Endodermal cell (in vitro differentiated cells): ENCODE measurements around the gene IZUMO1. TPM values are rescaled to one million over a fixed set of nuclear protein-coding genes. Genes with fewer than 3 reads are reported as not detected.

ENCODE experiments used
- DNase-seq: peaks from one replicate; pipeline ENCODE4 v3.0.0-alpha.2; 2017
- H3K27ac ChIP-seq: 2 replicates; pipeline ENCODE4 v1.5.1; 2013; ENCODE audit warnings: mild to moderate bottlenecking, low read depth, low read length, moderate library complexity
- H3K27me3 ChIP-seq: 2 replicates; pipeline ENCODE4 v1.6.1; 2013; ENCODE audit warnings: mild to moderate bottlenecking, low read length, moderate library complexity; ENCODE audit not compliant: insufficient read depth, control insufficient read depth, poor library complexity, severe bottlenecking
- H3K36me3 ChIP-seq: 2 replicates; pipeline ENCODE4 v1.7.0; 2013; ENCODE audit warnings: mild to moderate bottlenecking, low read length, moderate library complexity; ENCODE audit not compliant: control insufficient read depth, insufficient read depth
- H3K4me1 ChIP-seq: one replicate; pipeline ENCODE4 v1.7.0; 2013; ENCODE audit warnings: low read length; ENCODE audit not compliant: control insufficient read depth, insufficient read depth
- H3K4me3 ChIP-seq: 2 replicates; pipeline ENCODE4 v1.5.1; 2013; ENCODE audit warnings: mild to moderate bottlenecking, low read length, moderate library complexity
- H3K9ac ChIP-seq: 2 replicates; pipeline ENCODE4 v1.6.1; 2013; ENCODE audit warnings: mild to moderate bottlenecking, low read length, moderate library complexity; ENCODE audit not compliant: poor library complexity, severe bottlenecking; ENCODE audit errors: extremely low read depth
- H3K9me3 ChIP-seq: 2 replicates; pipeline ENCODE4 v1.6.1; 2013; ENCODE audit warnings: mild to moderate bottlenecking, low read length, moderate library complexity; ENCODE audit not compliant: control insufficient read depth
- H3K27ac Mint-ChIP-seq: 2 replicates; pipeline ENCODE4 v1.8.0; 2020; ENCODE audit warnings: mixed read lengths
- H3K27me3 Mint-ChIP-seq: 2 replicates; pipeline ENCODE4 v1.8.0; 2021; ENCODE audit warnings: mild to moderate bottlenecking, mixed read lengths; ENCODE audit not compliant: insufficient read depth
- H3K36me3 Mint-ChIP-seq: 2 replicates; pipeline ENCODE4 v1.8.0; 2020; ENCODE audit warnings: low read depth, mixed read lengths
- H3K4me1 Mint-ChIP-seq: 2 replicates; pipeline ENCODE4 v1.8.0; 2020; ENCODE audit warnings: mixed read lengths
- H3K4me3 Mint-ChIP-seq: 2 replicates; pipeline ENCODE4 v1.8.0; 2020; ENCODE audit warnings: mild to moderate bottlenecking, moderate library complexity, mixed read lengths
- H3K9me3 Mint-ChIP-seq: 2 replicates; pipeline ENCODE4 v1.8.0; 2020; ENCODE audit warnings: mild to moderate bottlenecking, mixed read lengths
- WGBS, 2 experiments: methylation state at CpG; one replicate each; pipeline versions ENCODE4 v1.1.5 to v1.1.7; 2013; ENCODE audit warnings: missing lambda C conversion rate in 2 of 2, mixed read lengths in 1 of 2; ENCODE audit not compliant: insufficient coverage in 1 of 2, insufficient read length in 1 of 2; 5-methylcytosine and 5-hydroxymethylcytosine counted together
- total RNA-seq, 2 donors: library from RNA; stranded (reverse); fragmentation: NEBNext Ultra II Directional in 1 of 2; extraction: Animal tissue kit (Norgen Biotek cat#: 25700) in 1 of 2; gene quantifications; 2 replicates in 1 of 2; 3 replicates in 1 of 2; pipeline ENCODE4 v1.2.1, GENCODE V29; 2021
- TF ChIP-seq, protein P1 (sequence below): fragments of 200-600 bp; sonication (generic); conservative IDR thresholded peaks from 2 replicates; pipeline ENCODE4 v1.5.0; 2021; ENCODE audit warnings: antibody characterized with exemption, mild to moderate bottlenecking

The IZUMO1 gene
- total RNA-seq, 2 donors from 2014 or later: 0.22 to 0.80 TPM

GRCh38 chr19:48738557-48739403 lies 7.9 kb downstream of the IZUMO1 start:
- peaks cover 8% of the 10 kb centered on the region for H3K4me1 Mint-ChIP-seq
- peaks cover 2% of the 10 kb centered on the region for H3K36me3 Mint-ChIP-seq
- Histone ChIP-seq H3K4me1 (no peaks in the 10 kb centered on the region), H3K27ac (no peak overlapping the region), H3K9ac (no peak overlapping the region), H3K27me3 (peaks cover 21% of the 10 kb centered on the region), H3K9me3 (no peaks in the 10 kb centered on the region), H3K4me3 (peak overlapping the region; percentile 73), H3K36me3 (no peaks in the 10 kb centered on the region)
- TF ChIP-seq, protein P1, sequence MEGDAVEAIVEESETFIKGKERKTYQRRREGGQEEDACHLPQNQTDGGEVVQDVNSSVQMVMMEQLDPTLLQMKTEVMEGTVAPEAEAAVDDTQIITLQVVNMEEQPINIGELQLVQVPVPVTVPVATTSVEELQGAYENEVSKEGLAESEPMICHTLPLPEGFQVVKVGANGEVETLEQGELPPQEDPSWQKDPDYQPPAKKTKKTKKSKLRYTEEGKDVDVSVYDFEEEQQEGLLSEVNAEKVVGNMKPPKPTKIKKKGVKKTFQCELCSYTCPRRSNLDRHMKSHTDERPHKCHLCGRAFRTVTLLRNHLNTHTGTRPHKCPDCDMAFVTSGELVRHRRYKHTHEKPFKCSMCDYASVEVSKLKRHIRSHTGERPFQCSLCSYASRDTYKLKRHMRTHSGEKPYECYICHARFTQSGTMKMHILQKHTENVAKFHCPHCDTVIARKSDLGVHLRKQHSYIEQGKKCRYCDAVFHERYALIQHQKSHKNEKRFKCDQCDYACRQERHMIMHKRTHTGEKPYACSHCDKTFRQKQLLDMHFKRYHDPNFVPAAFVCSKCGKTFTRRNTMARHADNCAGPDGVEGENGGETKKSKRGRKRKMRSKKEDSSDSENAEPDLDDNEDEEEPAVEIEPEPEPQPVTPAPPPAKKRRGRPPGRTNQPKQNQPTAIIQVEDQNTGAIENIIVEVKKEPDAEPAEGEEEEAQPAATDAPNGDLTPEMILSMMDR: peak; percentile 60
- H3K27ac Mint-ChIP-seq: peak overlapping the region; percentile 86
- no peaks in the 10 kb centered on the region for H3K9me3 Mint-ChIP-seq
- DNase-seq: peak; percentile 100
- 2 to 6% methylated on average over 28 to 96 of the region's 96 CpGs for WGBS, 2 experiments
- peaks cover 31% of the 10 kb centered on the region for H3K27me3 Mint-ChIP-seq
- H3K4me3 Mint-ChIP-seq: peak overlapping the region; percentile 48

DNA sequence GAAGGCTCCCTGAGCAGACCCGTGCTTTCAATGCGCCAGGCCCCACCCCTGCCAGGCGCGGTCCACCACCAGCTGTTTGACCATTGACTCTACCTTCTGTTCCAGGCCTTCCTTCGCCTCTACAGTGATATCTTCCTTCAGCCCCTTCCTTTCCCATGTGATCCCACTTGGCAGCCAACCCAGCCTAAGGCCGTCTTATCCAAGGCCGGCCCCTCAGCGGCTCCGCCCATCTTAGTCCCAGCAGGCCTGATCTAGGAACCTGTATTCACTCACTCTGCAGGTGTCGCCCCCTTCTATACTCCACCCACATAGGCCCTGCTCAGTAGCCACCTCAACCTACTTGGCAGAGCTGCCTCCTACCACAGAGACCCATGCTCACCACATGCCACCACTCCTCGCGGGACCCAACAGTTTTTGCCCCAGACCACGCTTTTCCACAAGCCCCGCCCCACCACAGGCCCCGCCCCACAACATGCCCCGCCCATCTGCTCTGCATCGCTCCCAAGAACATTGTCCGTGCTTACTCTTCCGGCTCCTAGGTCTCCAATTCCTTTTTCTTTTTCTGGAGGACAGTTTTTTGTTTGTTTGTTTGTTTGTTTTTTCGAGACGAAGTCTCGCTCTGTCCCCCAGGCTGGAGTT lies 9.2 kb downstream of the IZUMO1 start:
- H3K36me3 Mint-ChIP-seq: peaks cover 2% of the 10 kb centered on the region

DNA sequence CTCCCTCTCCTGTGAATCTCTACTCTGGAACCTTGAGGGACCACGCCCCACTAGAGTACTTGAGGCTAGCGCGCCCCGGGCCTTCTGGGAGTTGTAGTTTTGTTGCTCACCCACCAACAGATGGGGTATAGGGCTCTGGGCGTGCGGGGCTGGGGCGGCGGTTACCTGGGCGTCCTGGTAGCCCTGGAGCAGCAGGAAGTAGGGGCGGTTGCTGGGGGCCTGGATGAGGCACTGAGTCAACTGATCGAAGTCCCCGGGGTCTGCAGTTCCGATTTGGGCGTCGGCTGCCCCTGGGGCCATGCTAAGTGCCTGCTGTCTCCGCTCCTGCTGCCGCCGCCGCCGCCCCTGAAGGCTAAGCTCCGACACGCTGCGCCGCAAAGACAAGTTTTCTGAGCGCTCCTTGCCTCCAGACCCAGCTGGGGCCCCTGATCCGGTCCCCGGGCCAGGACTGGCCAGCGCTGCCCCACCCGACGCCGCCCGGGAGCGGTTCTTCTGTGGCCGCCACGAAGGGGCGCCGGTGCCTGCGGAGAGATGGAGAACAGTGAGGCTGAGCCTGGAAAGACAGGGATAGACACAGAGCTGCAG lies 11.6 kb downstream of the IZUMO1 start:
- Mint-ChIP-seq H3K4me1 (peaks cover 3% of the 10 kb centered on the region), H3K27ac (no peak overlapping the region), H3K27me3 (peaks cover 40% of the 10 kb centered on the region), H3K36me3 (peaks cover 2% of the 10 kb centered on the region), H3K9me3 (no peaks in the 10 kb centered on the region), H3K4me3 (peak overlapping the region; percentile 63)
- TF ChIP-seq, protein P1: peak; percentile 21
- no peaks in the 10 kb centered on the region for H3K9me3 ChIP-seq
- 4% methylated on average over 22 to 38 of the region's 38 CpGs for WGBS, 2 experiments
- H3K36me3 ChIP-seq: no peaks in the 10 kb centered on the region
- H3K4me3 ChIP-seq: peak overlapping the region; percentile 74
- H3K9ac ChIP-seq: peak overlapping the region; percentile 30
- peaks cover 12% of the 10 kb centered on the region for H3K27me3 ChIP-seq
- no peaks in the 10 kb centered on the region for H3K4me1 ChIP-seq
- peak; percentile 92 for DNase-seq
- H3K27ac ChIP-seq: peak overlapping the region; percentile 16

More for the DNA sequence above, 9.2 kb downstream of the IZUMO1 start:
- H3K4me3 Mint-ChIP-seq: no peak overlapping the region
- 80 to 83% methylated on average over 11 to 22 of the region's 22 CpGs for WGBS, 2 experiments
- H3K36me3 ChIP-seq: no peaks in the 10 kb centered on the region
- peak; percentile 88 for DNase-seq
- H3K4me1 ChIP-seq: no peaks in the 10 kb centered on the region
- no peak overlapping the region for H3K27ac Mint-ChIP-seq
- H3K27ac ChIP-seq: no peak overlapping the region
- peaks cover 32% of the 10 kb centered on the region for H3K27me3 Mint-ChIP-seq
- no peaks in the 10 kb centered on the region for H3K9me3 Mint-ChIP-seq
- H3K9ac ChIP-seq: no peak overlapping the region
- TF ChIP-seq, protein P1: no peak
- H3K4me1 Mint-ChIP-seq: peaks cover 8% of the 10 kb centered on the region
- H3K9me3 ChIP-seq: no peaks in the 10 kb centered on the region
- H3K27me3 ChIP-seq: peaks cover 21% of the 10 kb centered on the region
- no peak overlapping the region for H3K4me3 ChIP-seq
